GM12801 (cell line): ENCODE data around the gene ZBTB46.

Experiments
- CTCF ChIP-seq: IDR thresholded peaks from one replicate; pipeline ENCODE4 v1.5.1; 2011; ENCODE audit warnings: control low read depth; ENCODE audit not compliant: insufficient read length; ENCODE audit errors: extremely low read depth

The ZBTB46 gene

GRCh38 chr20:63864978-63865640, 34.0 kb upstream of the ZBTB46 start, which contains the start of gene TPD52L2:
Gene TPD52L2, plus strand, starts transcription at chr20:63865270. Its CDS starts 96 bp downstream, at chr20:63865366.
- no peak for TF ChIP-seq CTCF

GRCh38 chr20:63864545-63864977, 33.5 kb upstream of the ZBTB46 start:
- no peak for TF ChIP-seq CTCF

GRCh38 chr20:63863798-63864544, 32.9 kb upstream of the ZBTB46 start:
- TF ChIP-seq CTCF = no peak

- TF ChIP-seq CTCF = no peak
Observed at GRCh38 chr20:63863021-63863797, 32.1 kb upstream of the ZBTB46 start.

GRCh38 chr20:63861981-63862901, 31.2 kb upstream of the ZBTB46 start:
- TF ChIP-seq CTCF = no peak

GRCh38 chr20:63861365-63861934, 30.4 kb upstream of the ZBTB46 start, which contains the start of gene ABHD16B:
Gene ABHD16B, plus strand, starts transcription at chr20:63861498. Its CDS starts 43 bp downstream, at chr20:63861541.
- no peak for TF ChIP-seq CTCF
